Endothelial cell of umbilical vein (primary cell): ENCODE measurements around the gene CAPN14.

Experiments
- EZH2 ChIP-seq: IDR thresholded peaks from 2 replicates; pipeline ENCODE4 v1.6.1; 2012; ENCODE audit warnings: borderline replicate concordance, low read depth, mild to moderate bottlenecking, moderate library complexity, low read length, inconsistent platforms; ENCODE audit not compliant: severe bottlenecking
- POLR2A ChIP-seq: IDR thresholded peaks from 2 replicates; pipeline ENCODE4 v1.6.1; 2012; ENCODE audit warnings: low read depth, mild to moderate bottlenecking, control low read depth, low read length

- TF ChIP-seq EZH2 (no peak), POLR2A (no peak)
Measured at GRCh38 chr2:31170071-31170698, 47.1 kb downstream of the CAPN14 start.
